Stimulated activated CD4-positive, alpha-beta T cell treated with anti-CD3 and anti-CD28 coated beads, Interleukin-1b, Interleukin-23, amount 100 ng/mL, for 24 hours (primary cell): ENCODE measurements around the gene ADGRE1.

ENCODE experiments used
- DNase-seq, 4 experiments: peaks; one replicate each; pipeline ENCODE4 v3.0.0-alpha.2; 2020; ENCODE audit warnings: low read depth in 4 of 4, low spot score in 1 of 4

ADGRE1 gene

GRCh38 chr19:6952956-6953355 lies 65.6 kb downstream of the ADGRE1 start:
- DNase-seq = no peak

- no peak for DNase-seq
Measured at GRCh38 chr19:6955082-6955481, 67.7 kb downstream of the ADGRE1 start.

- DNase-seq = no peak
Measured at GRCh38 chr19:6956573-6956972, 69.2 kb downstream of the ADGRE1 start.

GRCh38 chr19:6958791-6959190 lies 71.4 kb downstream of the ADGRE1 start:
- no peak for DNase-seq

- DNase-seq = no peak
Measured at GRCh38 chr19:6963244-6963852, 76.0 kb downstream of the ADGRE1 start.

GRCh38 chr19:6963937-6964336 lies 76.6 kb downstream of the ADGRE1 start:
- DNase-seq = peak; percentile 11 to 43 (median 22)

- DNase-seq = no peak
Measured at GRCh38 chr19:6967967-6968366, 80.6 kb downstream of the ADGRE1 start.

GRCh38 chr19:6969490-6969889 lies 82.1 kb downstream of the ADGRE1 start:
- DNase-seq = no peak

- DNase-seq = no peak
Measured at GRCh38 chr19:6970021-6970420, 82.6 kb downstream of the ADGRE1 start.

- DNase-seq = no peak
Measured at GRCh38 chr19:6970443-6970842, 83.1 kb downstream of the ADGRE1 start.

- no peak for DNase-seq
Measured at GRCh38 chr19:6971366-6971765, 84.0 kb downstream of the ADGRE1 start.

GRCh38 chr19:6976197-6976596 lies 88.8 kb downstream of the ADGRE1 start:
- no peak for DNase-seq

GRCh38 chr19:6979399-6979798 lies 92.0 kb downstream of the ADGRE1 start:
- DNase-seq = no peak

- no peak for DNase-seq
Measured at GRCh38 chr19:6983448-6983847, 96.1 kb downstream of the ADGRE1 start.

GRCh38 chr19:6987850-6988249 lies 100.5 kb downstream of the ADGRE1 start:
- DNase-seq = no peak

- DNase-seq = no peak
Measured at GRCh38 chr19:6988257-6988656, 100.9 kb downstream of the ADGRE1 start.
